Naive thymus-derived CD8-positive, alpha-beta T cell (primary cell): ENCODE data around the gene ZNF451. TPM values are rescaled to one million over a fixed set of nuclear protein-coding genes. Genes with fewer than 3 reads are reported as not detected.

ENCODE experiments used
- polyA plus RNA-seq, 3 donors: library from polyadenylated mRNA; unstranded; fragments of 300-500 nt; fragmentation: Illumina TruSeq; gene quantifications; one replicate each; pipeline ENCODE4 v1.2.3, GENCODE V29; 2021
- total RNA-seq, 8 experiments: library from RNA in 2 of 8; stranded (reverse) in 2 of 8; gene quantifications; one replicate each; pipeline ENCODE4 v1.2.3 and lab custom pipeline; 2021 to 2026

The ZNF451 gene
- total and polyA plus RNA-seq, 5 experiments from 2014 or later: 17.0 to 111 (median 26.6) TPM

Other genes with a start within 250 kb of the ZNF451 start
- not detected for gene BEND6, start 135.1 kb upstream of the ZNF451 start, total RNA-seq
- gene BEND6, start 135.1 kb upstream of the ZNF451 start, polyA plus RNA-seq: under 1 TPM in 1 of 3 donors, not detected in 2; 0.34 TPM
- gene KIAA1586, start 43.5 kb upstream of the ZNF451 start, total RNA-seq: 10 to 100 TPM; 22.8 to 23.0 TPM
- 10 to 100 TPM in 2 of 3 donors, 1 to 10 TPM in 1; 8.9 to 13.6 (median 12.7) TPM for gene KIAA1586, start 43.5 kb upstream of the ZNF451 start, polyA plus RNA-seq
- 1 to 10 TPM; 5.1 to 5.2 TPM for gene BAG2, start 82.1 kb downstream of the ZNF451 start, total RNA-seq
- 1 to 10 TPM; 2.0 to 3.4 (median 2.2) TPM for gene BAG2, start 82.1 kb downstream of the ZNF451 start, polyA plus RNA-seq
- gene RAB23, start 132.1 kb downstream of the ZNF451 start, total RNA-seq: 1 to 10 TPM in 1 of 2 experiments, under 1 TPM in 1; 0.73 to 1.3 TPM
- under 1 TPM; 0.53 to 0.97 (median 0.56) TPM for gene RAB23, start 132.1 kb downstream of the ZNF451 start, polyA plus RNA-seq
- gene PRIM2, start 227.4 kb downstream of the ZNF451 start, total RNA-seq: 10 to 100 TPM; 11.6 to 15.1 TPM
- 1 to 10 TPM; 8.1 to 9.9 (median 8.4) TPM for gene PRIM2, start 227.4 kb downstream of the ZNF451 start, polyA plus RNA-seq